GM21447 (cell line): ENCODE results near the gene RNF208.

ENCODE experiments used
- ATAC-seq: cut with Tn5 transposase; IDR thresholded peaks from one replicate; pipeline ENCODE4 v1.9.1; 2021; ENCODE audit not compliant: unreplicated experiment

Gene RNF208

DNA sequence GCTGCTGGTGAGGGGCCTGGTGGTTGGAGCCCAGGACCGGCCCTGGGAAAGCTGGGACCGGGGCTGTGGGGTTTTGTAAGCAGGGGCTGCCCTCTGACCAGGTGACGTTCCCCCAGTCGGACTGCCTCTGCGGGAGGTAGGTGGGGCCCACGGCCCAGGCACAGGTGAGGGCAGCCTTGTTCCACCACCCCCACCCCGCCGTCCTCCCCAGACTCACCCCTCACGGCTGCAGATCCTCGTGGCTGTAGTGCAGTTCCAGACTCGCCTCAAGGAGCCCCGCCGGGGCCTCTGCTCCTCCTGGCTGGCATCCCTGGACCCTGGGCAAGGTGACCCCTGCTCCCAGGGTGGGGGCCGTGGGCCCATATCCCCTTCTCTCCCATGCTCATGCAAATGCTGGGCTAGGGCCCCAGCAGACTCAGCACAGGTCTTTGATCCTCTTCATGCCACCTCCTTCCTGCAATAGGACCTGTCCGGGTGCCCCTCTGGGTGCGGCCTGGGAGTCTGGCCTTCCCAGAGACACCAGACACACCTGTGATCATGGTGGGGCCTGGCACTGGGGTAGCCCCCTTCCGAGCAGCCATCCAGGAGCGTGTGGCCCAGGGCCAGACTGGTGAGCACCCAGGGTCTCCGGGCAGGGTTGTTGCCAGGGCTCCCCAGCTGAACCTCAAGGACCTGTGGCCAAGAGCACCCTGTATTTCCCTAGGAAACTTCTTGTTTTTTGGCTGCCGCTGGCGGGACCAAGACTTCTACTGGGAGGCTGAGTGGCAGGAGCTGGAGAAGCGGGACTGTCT, 6.6 kb downstream of the RNF208 start:
- ATAC-seq: no peak

DNA sequence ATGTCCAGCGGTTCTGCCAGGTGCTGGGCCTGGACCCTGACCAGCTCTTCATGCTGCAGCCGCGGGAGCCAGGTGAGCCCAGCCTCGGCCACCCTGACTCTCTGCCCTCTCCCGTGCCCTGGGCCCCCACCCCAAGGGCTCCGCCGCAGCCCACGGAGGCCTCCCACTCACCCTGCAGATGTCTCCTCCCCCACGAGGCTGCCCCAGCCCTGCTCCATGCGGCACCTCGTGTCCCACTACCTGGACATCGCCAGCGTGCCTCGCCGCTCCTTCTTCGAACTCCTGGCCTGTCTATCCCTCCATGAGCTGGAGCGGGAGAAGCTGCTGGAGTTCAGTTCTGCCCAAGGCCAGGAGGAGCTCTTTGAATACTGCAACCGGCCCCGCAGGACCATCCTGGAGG, 7.4 kb downstream of the RNF208 start:
- no peak for ATAC-seq

DNA sequence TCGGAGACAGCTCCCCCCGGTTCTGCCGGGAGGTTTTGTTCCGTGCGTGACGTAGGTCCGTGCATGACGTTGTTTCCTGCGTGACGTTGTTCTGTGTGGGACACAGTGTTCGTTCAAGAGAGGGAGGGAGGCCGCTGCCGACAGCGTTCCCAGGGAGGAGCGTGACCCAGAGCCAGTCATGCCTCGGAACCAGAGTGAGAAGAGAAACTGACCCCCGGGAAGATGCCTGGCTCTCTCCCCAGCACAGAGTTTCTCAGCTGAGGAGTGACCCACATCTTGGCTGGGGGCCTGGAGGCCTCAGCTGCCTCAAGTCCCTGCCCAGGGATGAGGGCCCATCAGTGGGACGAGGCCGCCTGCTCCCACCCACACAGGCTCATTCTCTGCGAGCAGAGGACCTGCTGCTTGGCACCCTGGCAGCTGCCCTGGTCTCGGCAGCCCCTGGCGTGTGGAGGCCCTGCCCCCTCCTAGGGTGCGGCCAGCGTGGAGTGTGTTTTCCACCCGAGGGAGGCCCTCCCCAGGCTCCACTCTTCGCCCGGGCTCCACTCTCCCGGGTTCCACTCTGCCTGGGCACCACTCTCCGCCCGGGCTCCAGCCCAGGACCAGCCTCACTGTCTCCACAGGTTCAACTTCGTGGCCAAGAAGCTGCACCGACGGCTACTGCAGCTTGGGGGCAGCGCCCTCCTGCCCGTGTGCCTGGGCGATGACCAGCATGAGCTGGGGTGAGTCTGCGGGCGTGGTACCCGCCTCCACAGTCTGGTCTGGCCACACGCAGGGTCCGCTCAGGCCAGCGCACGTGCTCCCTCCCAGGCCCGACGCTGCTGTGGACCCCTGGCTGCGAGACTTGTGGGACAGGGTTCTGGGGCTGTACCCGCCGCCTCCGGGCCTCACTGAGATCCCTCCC, 8.6 kb downstream of the RNF208 start:
- ATAC-seq: no peak

- no peak for ATAC-seq
These were observed 9.5 kb downstream of the RNF208 start for GRCh38 chr9:137212520-137212919.

DNA sequence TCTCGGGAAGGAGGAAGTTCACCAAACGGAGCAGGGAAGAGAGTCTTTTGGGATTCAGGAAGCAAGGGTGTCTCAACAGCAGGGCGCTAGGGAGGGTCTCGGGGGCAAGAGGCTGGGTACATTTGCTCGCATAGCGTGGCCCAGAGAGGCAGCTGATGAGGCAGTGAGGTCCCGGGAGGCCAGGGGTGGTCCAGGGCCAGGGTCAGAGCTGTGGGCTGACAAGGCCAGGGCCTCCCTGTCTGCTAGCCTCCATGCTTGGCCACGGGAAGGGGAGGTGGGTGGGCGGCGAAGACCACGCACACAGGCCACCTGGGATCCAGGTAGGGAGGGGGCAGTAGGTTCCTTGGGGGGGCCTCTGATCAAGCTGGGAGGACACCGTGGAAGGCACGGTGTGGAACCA, 10.5 kb downstream of the RNF208 start:
- ATAC-seq: no peak

- no peak for ATAC-seq
These were observed 15.4 kb downstream of the RNF208 start for GRCh38 chr9:137206602-137207001.

- peak; percentile 33 for ATAC-seq
These were observed 16.6 kb downstream of the RNF208 start, which contains the start of the genes NDOR1 and TMEM203 for GRCh38 chr9:137205126-137206069. TSS of gene NDOR1 (plus strand) at chr9:137205700. CDS start at chr9:137205778, 78 bp downstream. TSS of gene TMEM203 (minus strand) at chr9:137205648. CDS start at chr9:137205414, 234 bp downstream.

DNA sequence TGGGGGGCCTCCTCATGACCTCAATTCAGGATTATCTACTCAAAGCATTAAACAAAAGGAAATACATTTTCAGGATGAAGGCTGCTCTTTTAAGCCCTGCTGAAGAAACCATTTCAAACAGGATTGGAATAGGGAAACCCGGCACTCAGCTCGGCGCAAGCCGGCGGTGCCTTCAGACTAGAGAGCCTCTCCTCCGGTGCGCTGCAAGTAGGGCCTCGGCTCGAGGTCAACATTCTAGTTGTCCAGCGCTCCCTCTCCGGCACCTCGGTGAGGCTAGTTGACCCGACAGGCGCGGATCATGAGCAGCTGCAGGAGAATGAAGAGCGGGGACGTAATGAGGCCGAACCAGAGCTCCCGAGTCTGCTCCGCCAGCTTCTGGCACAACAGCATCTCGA, 17.3 kb downstream of the RNF208 start:
- no peak for ATAC-seq

DNA sequence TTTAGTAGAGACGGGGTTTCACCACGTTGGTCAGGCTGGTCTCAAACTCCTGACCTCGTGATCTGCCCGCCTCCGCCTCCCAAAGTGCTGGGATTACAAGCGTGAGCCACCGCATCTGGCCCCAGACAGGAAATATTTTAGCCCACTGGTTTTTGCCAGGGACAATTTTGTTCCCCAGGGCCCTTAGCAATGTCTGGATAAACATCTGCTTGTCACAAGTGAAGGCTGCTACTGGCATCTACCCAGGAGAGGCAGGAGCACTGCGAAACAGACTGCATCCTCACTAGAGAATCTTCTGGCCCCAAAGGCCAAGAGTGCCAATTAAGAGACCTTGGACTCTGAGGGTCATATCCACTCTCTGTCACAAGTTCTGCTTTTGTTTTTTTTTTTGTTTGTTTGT, 19.1 kb downstream of the RNF208 start:
- ATAC-seq: no peak

DNA sequence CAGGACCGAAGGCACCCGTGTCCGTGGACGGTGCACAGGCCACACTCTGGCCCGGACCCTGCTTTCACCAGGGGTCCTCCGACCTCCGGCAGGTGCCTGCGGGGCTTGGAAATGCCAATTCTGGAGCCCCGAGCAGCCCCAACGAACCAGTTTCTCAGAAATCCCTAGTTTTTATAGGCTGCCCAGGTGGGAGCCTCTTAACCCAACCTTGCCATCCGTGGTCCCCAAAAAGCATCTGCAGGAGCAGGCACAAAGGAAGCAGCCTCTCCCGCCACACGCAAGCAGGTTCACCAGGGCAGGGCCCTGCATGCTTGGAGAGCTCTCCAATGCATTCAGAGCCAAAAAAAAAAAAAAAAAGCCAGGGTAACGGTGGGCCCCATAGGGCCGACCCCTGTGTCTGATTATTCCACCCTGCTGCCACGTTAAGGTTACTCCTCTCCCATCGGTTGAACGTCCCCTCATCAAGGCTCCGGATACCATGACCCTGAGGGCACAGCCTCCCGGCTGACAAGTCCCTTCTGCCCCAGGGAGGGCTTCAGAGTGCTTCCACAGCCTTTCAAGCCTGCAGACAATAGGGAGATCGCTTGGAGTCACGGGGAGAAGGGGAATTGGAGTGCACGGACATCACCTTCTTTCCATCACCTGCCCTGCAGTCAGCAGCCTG, 20.7 kb downstream of the RNF208 start:
- no peak for ATAC-seq

- peak; percentile 90 for ATAC-seq
These were observed 21.5 kb downstream of the RNF208 start, which contains the start of gene TPRN for GRCh38 chr9:137200311-137201204. TSS of gene TPRN (minus strand) at chr9:137200741. CDS start at chr9:137200711, 30 bp downstream.

- ATAC-seq: no peak
These were observed 22.5 kb downstream of the RNF208 start for GRCh38 chr9:137199411-137200121.

GRCh38 chr9:137198902-137199283, 23.1 kb downstream of the RNF208 start:
- ATAC-seq: no peak

DNA sequence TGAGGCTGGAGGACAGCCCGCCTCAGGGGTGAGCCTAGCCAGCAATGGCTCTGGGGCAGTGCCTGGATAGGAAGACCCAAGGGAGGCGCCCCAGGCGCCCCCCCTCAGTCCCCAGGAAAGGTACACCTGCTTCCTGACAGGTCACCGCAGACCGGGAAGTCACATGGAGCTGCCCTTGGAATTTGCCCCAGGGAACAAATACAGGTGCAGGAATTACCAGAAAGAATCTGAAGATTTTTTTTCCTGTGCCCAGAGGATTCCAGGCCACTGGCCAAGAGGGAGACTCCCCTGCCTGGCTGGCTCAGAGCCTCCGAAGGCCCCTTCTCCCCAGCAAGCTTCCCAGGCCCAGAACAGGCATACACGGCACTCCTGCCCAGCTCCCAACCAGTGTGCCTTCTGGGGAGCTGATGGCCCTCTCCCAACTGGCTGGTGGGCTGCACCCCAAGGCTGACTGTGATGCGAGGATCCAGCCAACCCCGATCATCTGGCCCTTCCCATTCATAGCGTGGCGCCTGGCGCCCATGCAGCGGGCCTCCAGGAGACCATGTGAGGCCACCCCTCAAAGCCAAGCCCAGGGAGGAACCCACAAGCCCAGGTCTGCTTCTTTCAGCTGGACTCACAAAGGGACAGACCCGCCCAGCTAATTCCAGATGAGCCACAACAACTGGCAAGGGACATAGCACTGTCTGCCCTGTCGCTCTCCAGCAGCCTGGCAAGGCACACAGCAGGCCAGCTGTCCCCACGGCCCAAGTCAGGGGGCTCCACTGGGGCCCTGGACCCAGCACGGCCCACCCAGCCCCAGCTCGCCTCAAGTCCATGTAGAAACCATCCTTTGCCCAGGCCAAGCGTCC, 23.8 kb downstream of the RNF208 start:
- ATAC-seq: no peak

DNA sequence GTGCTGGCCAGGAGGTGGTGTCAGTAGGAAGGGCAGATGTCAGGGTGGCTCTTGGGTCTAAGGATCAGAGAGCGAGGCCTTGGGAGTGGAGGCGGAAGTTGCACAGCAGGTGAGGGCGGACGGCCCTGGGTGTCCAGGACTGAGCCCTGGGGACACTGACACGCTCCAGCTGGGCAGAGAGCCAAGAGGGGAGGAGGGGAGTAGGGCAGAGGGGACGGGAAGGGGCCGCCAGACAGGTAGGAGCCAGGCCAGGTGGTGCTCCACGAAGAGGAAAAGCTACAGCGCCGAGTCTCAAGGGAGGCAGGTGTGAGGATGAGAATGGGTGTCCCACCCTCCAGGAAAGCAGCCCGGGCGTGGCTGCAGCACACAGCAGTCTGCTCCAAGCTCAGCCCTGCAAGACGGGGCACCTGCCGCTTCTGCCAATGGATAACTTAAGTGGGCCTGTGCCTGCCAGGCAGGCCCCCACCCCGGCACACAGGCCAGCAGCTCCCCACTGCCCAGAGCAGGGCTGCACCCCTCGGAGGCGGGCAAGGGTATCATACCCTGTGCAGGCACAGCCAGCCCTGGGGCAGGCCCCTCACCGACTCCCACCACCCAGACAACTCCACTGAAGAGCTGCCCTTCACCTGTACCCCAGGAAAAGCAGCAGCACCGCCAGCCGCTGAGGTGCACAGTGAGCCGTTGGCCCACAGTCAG, 26.4 kb downstream of the RNF208 start:
- no peak for ATAC-seq

DNA sequence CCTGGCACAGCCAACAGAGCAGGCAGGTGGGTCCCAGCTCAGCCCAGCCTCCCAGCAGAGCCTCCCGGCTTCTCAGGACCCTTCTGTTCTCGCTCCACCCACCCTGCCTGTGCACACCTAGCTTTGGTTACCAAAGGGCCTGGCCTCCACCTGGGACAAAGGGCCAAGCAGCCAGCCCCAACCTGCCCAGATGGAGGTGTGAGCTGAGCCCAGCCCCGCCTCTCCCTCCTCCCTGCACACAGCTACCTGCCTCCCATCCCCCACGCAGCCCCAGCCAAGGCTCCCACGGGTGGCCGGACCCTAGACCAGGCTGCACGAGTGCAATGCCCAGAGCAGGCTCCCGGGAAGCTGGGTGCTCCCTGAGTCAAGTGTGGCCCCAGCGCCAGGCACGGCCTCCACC, 27.1 kb downstream of the RNF208 start:
- ATAC-seq: no peak

- no peak for ATAC-seq
These were observed 27.7 kb downstream of the RNF208 start for GRCh38 chr9:137194388-137194787.
